ENCODE data around the gene HYI. TPM values are rescaled to one million over a fixed set of nuclear protein-coding genes. Genes with fewer than 3 reads are reported as not detected.
"Not testable (repeated sequence)": the region's sequence is repeated elsewhere in the genome, so short reads cannot be mapped to it uniquely, and the experiment has no call there.

Gene HYI
- total RNA-seq, 1 donor from 2014 or later: 43.2 TPM

GRCh38 chr1:43464681-43465504, 11.2 kb upstream of the HYI start:
- Mint-ChIP-seq H3K4me3 (ENCODE audit: unreplicated experiment) (no peak overlapping the region), H3K27ac (ENCODE audit: unreplicated experiment) (no peak overlapping the region), H3K27me3 (ENCODE audit: unreplicated experiment) (no peaks in the 10 kb centered on the region), H3K4me1 (ENCODE audit: unreplicated experiment) (peaks cover 2% of the 10 kb centered on the region), H3K36me3 (ENCODE audit: unreplicated experiment) (no peaks in the 10 kb centered on the region), H3K9me3 (ENCODE audit: unreplicated experiment) (no peaks in the 10 kb centered on the region)
- DNase-seq (ENCODE audit: extremely low spot score, unreplicated experiment): no peak
- TF ChIP-seq CTCF (IDR thresholded peaks at IDR 0.05): no peak

GRCh38 chr1:43463479-43463878, 9.7 kb upstream of the HYI start:
- no peak for TF ChIP-seq CTCF (IDR thresholded peaks at IDR 0.05)
- Mint-ChIP-seq H3K27me3 (ENCODE audit: unreplicated experiment) (no peaks in the 10 kb centered on the region), H3K4me3 (ENCODE audit: unreplicated experiment) (no peak overlapping the region), H3K36me3 (ENCODE audit: unreplicated experiment) (no peaks in the 10 kb centered on the region), H3K4me1 (ENCODE audit: unreplicated experiment) (peaks cover 2% of the 10 kb centered on the region), H3K9me3 (ENCODE audit: unreplicated experiment) (no peaks in the 10 kb centered on the region), H3K27ac (ENCODE audit: unreplicated experiment) (no peak overlapping the region)
- DNase-seq (ENCODE audit: extremely low spot score, unreplicated experiment): no peak

- H3K36me3 Mint-ChIP-seq (ENCODE audit: unreplicated experiment): no peaks in the 10 kb centered on the region
- H3K4me1 Mint-ChIP-seq (ENCODE audit: unreplicated experiment): peaks cover 2% of the 10 kb centered on the region
Measured at GRCh38 chr1:43460988-43461693, 7.4 kb upstream of the HYI start.

GRCh38 chr1:43458379-43458778, 4.6 kb upstream of the HYI start:
- not testable (repeated sequence) for DNase-seq (ENCODE audit: extremely low spot score, unreplicated experiment); H3K9me3 Mint-ChIP-seq (ENCODE audit: unreplicated experiment); H3K27me3 Mint-ChIP-seq (ENCODE audit: unreplicated experiment); H3K36me3 Mint-ChIP-seq (ENCODE audit: unreplicated experiment); H3K4me3 Mint-ChIP-seq (ENCODE audit: unreplicated experiment); H3K27ac Mint-ChIP-seq (ENCODE audit: unreplicated experiment)
- H3K4me1 Mint-ChIP-seq (ENCODE audit: unreplicated experiment): peaks cover 12% of the 10 kb centered on the region

More at GRCh38 chr1:43460988-43461693, 7.4 kb upstream of the HYI start:
- peaks cover 7% of the 10 kb centered on the region for H3K9me3 Mint-ChIP-seq (ENCODE audit: unreplicated experiment)
- no peak overlapping the region for H3K27ac Mint-ChIP-seq (ENCODE audit: unreplicated experiment)
- no peaks in the 10 kb centered on the region for H3K27me3 Mint-ChIP-seq (ENCODE audit: unreplicated experiment)
- H3K4me3 Mint-ChIP-seq (ENCODE audit: unreplicated experiment): no peak overlapping the region
- no peak for TF ChIP-seq CTCF (IDR thresholded peaks at IDR 0.05)
- no peak for DNase-seq (ENCODE audit: extremely low spot score, unreplicated experiment)

- peaks cover 7% of the 10 kb centered on the region for H3K9me3 Mint-ChIP-seq (ENCODE audit: unreplicated experiment)
- no peak overlapping the region for H3K4me3 Mint-ChIP-seq (ENCODE audit: unreplicated experiment)
- H3K27me3 Mint-ChIP-seq (ENCODE audit: unreplicated experiment): no peaks in the 10 kb centered on the region
- DNase-seq (ENCODE audit: extremely low spot score, unreplicated experiment): no peak
- H3K36me3 Mint-ChIP-seq (ENCODE audit: unreplicated experiment): peaks cover 16% of the 10 kb centered on the region
- no peak overlapping the region for H3K27ac Mint-ChIP-seq (ENCODE audit: unreplicated experiment)
- TF ChIP-seq CTCF (IDR thresholded peaks at IDR 0.05): no peak
- H3K4me1 Mint-ChIP-seq (ENCODE audit: unreplicated experiment): peaks cover 23% of the 10 kb centered on the region
Measured at GRCh38 chr1:43455213-43455889, 1.6 kb upstream of the HYI start.
